CD4-positive, alpha-beta memory T cell (primary cell): ENCODE measurements around the gene FBLN2. TPM values are rescaled to one million over a fixed set of nuclear protein-coding genes. Genes with fewer than 3 reads are reported as not detected.
"Not testable (repeated sequence)": the region's sequence is repeated elsewhere in the genome, so short reads cannot be mapped to it uniquely, and the experiment has no call there.

Experiments used
- CTCF ChIA-PET: fragments of 350-600 bp; sonication (Branson Sonifier 250); formaldehyde crosslinking; loops from one replicate; lab custom pipeline; 2021; ENCODE audit warnings: inconsistent platforms; ENCODE audit not compliant: partially characterized antibody; lab: Charles Lee
- POLR2A ChIA-PET: fragments of 350-600 bp; sonication (Branson Sonifier 250); formaldehyde crosslinking; loops from one replicate; lab custom pipeline; 2021; ENCODE audit not compliant: partially characterized antibody; lab: Charles Lee
- DNase-seq, 5 donors: peaks; one replicate each; pipeline versions ENCODE4 v3.0.0 to v3.0.0-alpha.2; 2020 to 2022; ENCODE audit warnings: mixed read lengths in 1 of 5
- H3K27ac ChIP-seq: one replicate; pipeline ENCODE4 v1.7.0; 2013; ENCODE audit warnings: low read depth, low read length
- H3K27me3 ChIP-seq: 2 replicates; pipeline ENCODE4 v1.7.0; 2013; ENCODE audit warnings: mild to moderate bottlenecking, low read length, moderate library complexity; ENCODE audit not compliant: insufficient read depth
- H3K36me3 ChIP-seq: 2 replicates; pipeline ENCODE4 v1.7.0; 2013; ENCODE audit warnings: mild to moderate bottlenecking, low read length, moderate library complexity; ENCODE audit not compliant: insufficient read depth
- H3K4me1 ChIP-seq: 2 replicates; pipeline ENCODE4 v1.7.0; 2013; ENCODE audit warnings: mild to moderate bottlenecking, low read length, moderate library complexity; ENCODE audit not compliant: insufficient read depth
- H3K4me3 ChIP-seq, 2 donors: one replicate each; pipeline ENCODE4 v1.7.0; 2013; ENCODE audit warnings: low read length in 2 of 2, mild to moderate bottlenecking in 1 of 2
- H3K9me3 ChIP-seq, 2 donors: one replicate each; pipeline ENCODE4 v1.7.0; 2013; ENCODE audit warnings: low read length in 2 of 2, control low read depth in 1 of 2; ENCODE audit not compliant: control insufficient read depth in 1 of 2
- H3K27ac Mint-ChIP-seq, 7 donors: one replicate each; pipeline ENCODE4 v1.8.0; 2020 to 2021; ENCODE audit warnings: mixed read lengths in 7 of 7, mild to moderate bottlenecking in 6 of 7, inconsistent platforms in 3 of 7, moderate library complexity in 3 of 7
- H3K27me3 Mint-ChIP-seq, 2 donors: one replicate each; pipeline ENCODE4 v1.8.0; 2020 to 2021; ENCODE audit warnings: mixed read lengths in 2 of 2
- H3K36me3 Mint-ChIP-seq, 2 donors: one replicate each; pipeline ENCODE4 v1.8.0; 2020 to 2021; ENCODE audit warnings: mixed read lengths in 2 of 2, inconsistent platforms in 1 of 2, mild to moderate bottlenecking in 1 of 2
- H3K4me1 Mint-ChIP-seq, 4 donors: one replicate each; pipeline ENCODE4 v1.8.0; 2020 to 2021; ENCODE audit warnings: mixed read lengths in 4 of 4, mild to moderate bottlenecking in 1 of 4
- H3K4me3 Mint-ChIP-seq, 8 donors: one replicate each; pipeline ENCODE4 v1.8.0; 2020 to 2021; ENCODE audit warnings: mixed read lengths in 8 of 8, mild to moderate bottlenecking in 7 of 8, moderate library complexity in 6 of 8, inconsistent platforms in 3 of 8
- H3K9me3 Mint-ChIP-seq, 8 donors: one replicate each; pipeline ENCODE4 v1.8.0; 2020 to 2021; ENCODE audit warnings: mixed read lengths in 8 of 8, mild to moderate bottlenecking in 5 of 8, inconsistent platforms in 3 of 8, moderate library complexity in 1 of 8
- intact Hi-C: fragments of 100-400 bp; cut with micrococcal nuclease; formaldehyde crosslinking; loops from one replicate; pipeline ENCODE4 v1.15.1; 2023
- polyA plus RNA-seq, 2 donors: library from polyadenylated mRNA; unstranded; fragments of 300-500 nt; fragmentation: Illumina TruSeq; gene quantifications; one replicate each; pipeline ENCODE4 v1.2.3, GENCODE V29; 2021
- total RNA-seq, 2 experiments: library from RNA; stranded (reverse); gene quantifications; one replicate each; pipeline ENCODE4 v1.2.3, GENCODE V29; 2021

Gene FBLN2
- total RNA-seq = not detected
- not detected for polyA plus RNA-seq

GRCh38 chr3:13548696-13549622 lies at the start of gene FBLN2:
Gene FBLN2 (plus strand): TSS chr3:13549125. CDS start chr3:13570356, 21,231 bp downstream.
- ChIA-PET CTCF (no interaction called here), POLR2A (no interaction called here)
- Histone ChIP-seq H3K4me3 (no peak within 1 kb of the TSS), H3K27me3 (no peaks in the 10 kb centered on the region), H3K4me1 (peaks cover 11% of the 10 kb centered on the region), H3K27ac (no peak within 1 kb of the TSS), H3K9me3 (no peaks in the 10 kb centered on the region), H3K36me3 (no peaks in the 10 kb centered on the region)
- intact Hi-C loops = no loop called here
- H3K4me3 Mint-ChIP-seq = peak within 1 kb of the TSS; percentile 75 to 95 (median 79)
- H3K9me3 Mint-ChIP-seq = peaks cover 0 to 2% (median 0%) of the 10 kb centered on the region in 8 donors
- peaks cover 19 to 39% (median 25%) of the 10 kb centered on the region in 4 donors for H3K4me1 Mint-ChIP-seq
- H3K27me3 Mint-ChIP-seq = peaks cover 36 to 56% of the 10 kb centered on the region in 2 donors
- no peak for DNase-seq
- peak within 1 kb of the TSS in 1 of 7 donors; percentile 70 for H3K27ac Mint-ChIP-seq
- no peaks in the 10 kb centered on the region for H3K36me3 Mint-ChIP-seq

- H3K27me3 Mint-ChIP-seq, H3K27me3 ChIP-seq, H3K4me3 Mint-ChIP-seq, H3K36me3 Mint-ChIP-seq, H3K4me3 ChIP-seq, H3K36me3 ChIP-seq, H3K4me1 ChIP-seq, POLR2A ChIA-PET, H3K4me1 Mint-ChIP-seq, intact Hi-C loops, H3K9me3 ChIP-seq, H3K27ac ChIP-seq, DNase-seq, H3K9me3 Mint-ChIP-seq: not testable (repeated sequence)
- H3K27ac Mint-ChIP-seq = peak overlapping the region in 1 of 7 donors; percentile 13
- CTCF ChIA-PET = interaction anchor here (1.0 to 8.6 kb wide), 3 partner anchors 142 to 158 kb away, joined by 3 to 109 read pairs (median 7); no protein-coding TSS in a partner anchor
Measured at GRCh38 chr3:13499246-13499645, 49.7 kb upstream of the FBLN2 start.

- Mint-ChIP-seq H3K4me1 (peaks cover 0 to 2% (median 0%) of the 10 kb centered on the region in 4 donors), H3K9me3 (no peaks in the 10 kb centered on the region), H3K36me3 (peaks cover 0 to 2% of the 10 kb centered on the region in 2 donors), H3K4me3 (no peak overlapping the region), H3K27me3 (no peaks in the 10 kb centered on the region), H3K27ac (peak overlapping the region in 1 of 7 donors; percentile 61)
- ChIA-PET CTCF (interaction anchor here (1.3 to 8.6 kb wide), 2 partner anchors 150 to 380 kb away, joined by 4 to 109 read pairs; no protein-coding TSS in a partner anchor), POLR2A (no interaction called here)
- no peak for DNase-seq
- Histone ChIP-seq H3K4me1 (no peaks in the 10 kb centered on the region), H3K27ac (no peak overlapping the region), H3K4me3 (no peak overlapping the region), H3K27me3 (no peaks in the 10 kb centered on the region), H3K36me3 (no peaks in the 10 kb centered on the region), H3K9me3 (no peaks in the 10 kb centered on the region)
- intact Hi-C loops = no loop called here
Measured at GRCh38 chr3:13500133-13500885, 48.6 kb upstream of the FBLN2 start.

- H3K27ac ChIP-seq = no peak overlapping the region
- no peaks in the 10 kb centered on the region for H3K36me3 ChIP-seq
- intact Hi-C loops = no loop called here
- H3K27me3 ChIP-seq = no peaks in the 10 kb centered on the region
- no peak for DNase-seq
- no peak overlapping the region for H3K4me3 ChIP-seq
- no peaks in the 10 kb centered on the region for H3K9me3 ChIP-seq
- no peaks in the 10 kb centered on the region for H3K4me1 ChIP-seq
- no peak overlapping the region for H3K4me3 Mint-ChIP-seq
- POLR2A ChIA-PET = no interaction called here
- H3K36me3 Mint-ChIP-seq = peaks cover 0 to 2% of the 10 kb centered on the region in 2 donors
- no peak overlapping the region for H3K27ac Mint-ChIP-seq
- H3K4me1 Mint-ChIP-seq = peaks cover 0 to 2% (median 0%) of the 10 kb centered on the region in 4 donors
- no peaks in the 10 kb centered on the region for H3K27me3 Mint-ChIP-seq
- CTCF ChIA-PET = interaction anchor here (1.3 to 8.6 kb wide), 2 partner anchors 149 to 380 kb away, joined by 4 to 109 read pairs; no protein-coding TSS in a partner anchor
- H3K9me3 Mint-ChIP-seq = no peaks in the 10 kb centered on the region
Measured at GRCh38 chr3:13501056-13501455, 47.9 kb upstream of the FBLN2 start.

GRCh38 chr3:13501521-13501920 lies 47.4 kb upstream of the FBLN2 start:
- Mint-ChIP-seq H3K36me3 (no peaks in the 10 kb centered on the region), H3K4me1 (peaks cover 0 to 2% (median 0%) of the 10 kb centered on the region in 4 donors), H3K4me3 (no peak overlapping the region), H3K9me3 (no peaks in the 10 kb centered on the region), H3K27me3 (no peaks in the 10 kb centered on the region), H3K27ac (no peak overlapping the region)
- H3K27ac ChIP-seq = no peak overlapping the region
- intact Hi-C loops = no loop called here
- H3K9me3 ChIP-seq = no peaks in the 10 kb centered on the region
- ChIA-PET CTCF (interaction anchor here (8.6 kb wide), 1 partner anchor 149 kb away, joined by 109 read pairs; no protein-coding TSS in a partner anchor), POLR2A (no interaction called here)
- H3K36me3 ChIP-seq = no peaks in the 10 kb centered on the region
- H3K27me3 ChIP-seq = no peaks in the 10 kb centered on the region
- H3K4me3 ChIP-seq = no peak overlapping the region
- no peaks in the 10 kb centered on the region for H3K4me1 ChIP-seq
- DNase-seq = no peak

- Mint-ChIP-seq H3K4me3 (no peak overlapping the region), H3K9me3 (no peaks in the 10 kb centered on the region), H3K4me1 (no peaks in the 10 kb centered on the region), H3K36me3 (no peaks in the 10 kb centered on the region), H3K27ac (peak overlapping the region in 2 of 7 donors; percentile 36 to 70), H3K27me3 (no peaks in the 10 kb centered on the region)
- no peaks in the 10 kb centered on the region for H3K36me3 ChIP-seq
- no peaks in the 10 kb centered on the region for H3K27me3 ChIP-seq
- ChIA-PET CTCF (interaction anchor here (8.6 kb wide), 1 partner anchor 148 kb away, joined by 109 read pairs; no protein-coding TSS in a partner anchor), POLR2A (no interaction called here)
- no peak overlapping the region for H3K4me3 ChIP-seq
- no peak overlapping the region for H3K27ac ChIP-seq
- H3K4me1 ChIP-seq = no peaks in the 10 kb centered on the region
- H3K9me3 ChIP-seq = no peaks in the 10 kb centered on the region
- intact Hi-C loops = no loop called here
- no peak for DNase-seq
Measured at GRCh38 chr3:13501958-13502790, 46.8 kb upstream of the FBLN2 start.
